ENCODE data around the gene SEMA4A.

GRCh38 chr1:156177919-156178654 lies 24.7 kb downstream of the SEMA4A start:
- TF ChIP-seq POLR2AphosphoS5 (IDR thresholded peaks at IDR 0.05; ENCODE audit: borderline replicate concordance, low read depth, low read length) (no peak), EZH2 (IDR thresholded peaks at IDR 0.05) (no peak)
